GM03348 (cell line): ENCODE results near the gene CD80.

ENCODE experiments used
- DNase-seq: peaks from one replicate; pipeline ENCODE4 v3.0.0; 2012; ENCODE audit warnings: low spot score

The CD80 gene

GRCh38 chr3:119547227-119547626, 12.2 kb downstream of the CD80 start:
- DNase-seq = no peak

- no peak for DNase-seq
These were observed 16.3 kb downstream of the CD80 start for GRCh38 chr3:119543147-119543546.

GRCh38 chr3:119542168-119542767, 17.1 kb downstream of the CD80 start:
- DNase-seq = no peak

GRCh38 chr3:119541547-119541946, 17.9 kb downstream of the CD80 start:
- DNase-seq = no peak

GRCh38 chr3:119538772-119539171, 20.6 kb downstream of the CD80 start:
- no peak for DNase-seq

- DNase-seq = no peak
These were observed 22.7 kb downstream of the CD80 start for GRCh38 chr3:119536757-119537156.

GRCh38 chr3:119534296-119534695, 25.1 kb downstream of the CD80 start:
- DNase-seq = no peak

- no peak for DNase-seq
These were observed 28.3 kb downstream of the CD80 start for GRCh38 chr3:119531151-119531550.

- no peak for DNase-seq
These were observed 29.0 kb downstream of the CD80 start for GRCh38 chr3:119530456-119530855.

- peak; percentile 79 for DNase-seq
These were observed 29.5 kb downstream of the CD80 start for GRCh38 chr3:119529883-119530282.

GRCh38 chr3:119527714-119528113, 31.7 kb downstream of the CD80 start:
- no peak for DNase-seq

- peak; percentile 13 for DNase-seq
These were observed 34.3 kb downstream of the CD80 start for GRCh38 chr3:119524931-119525662.

GRCh38 chr3:119518026-119518425, 41.4 kb downstream of the CD80 start:
- no peak for DNase-seq

GRCh38 chr3:119517112-119517511, 42.3 kb downstream of the CD80 start:
- no peak for DNase-seq

GRCh38 chr3:119514637-119515036, 44.8 kb downstream of the CD80 start:
- no peak for DNase-seq

GRCh38 chr3:119510690-119511089, 48.7 kb downstream of the CD80 start:
- DNase-seq = no peak

- no peak for DNase-seq
These were observed 51.1 kb downstream of the CD80 start for GRCh38 chr3:119508172-119508845.

GRCh38 chr3:119507404-119507803, 52.0 kb downstream of the CD80 start:
- no peak for DNase-seq

- DNase-seq = no peak
These were observed 52.8 kb downstream of the CD80 start for GRCh38 chr3:119506631-119507030.

GRCh38 chr3:119500901-119501300, 58.5 kb downstream of the CD80 start:
- no peak for DNase-seq

GRCh38 chr3:119500265-119500664, 59.1 kb downstream of the CD80 start:
- DNase-seq = no peak

- peak; percentile 98 for DNase-seq
These were observed 61.0 kb downstream of the CD80 start, which contains the start of gene TIMMDC1 for GRCh38 chr3:119498186-119499011. TIMMDC1 (plus strand) TSS chr3:119498547; CDS start chr3:119498734, 187 bp downstream.
